ENCODE data around the gene FMNL1.
A peak's percentile ranks its signal among the peaks of the same experiment; 100 is the strongest.
"Not testable (repeated sequence)": the region's sequence is repeated elsewhere in the genome, so short reads cannot be mapped to it uniquely, and the experiment has no call there.

The FMNL1 gene

DNA sequence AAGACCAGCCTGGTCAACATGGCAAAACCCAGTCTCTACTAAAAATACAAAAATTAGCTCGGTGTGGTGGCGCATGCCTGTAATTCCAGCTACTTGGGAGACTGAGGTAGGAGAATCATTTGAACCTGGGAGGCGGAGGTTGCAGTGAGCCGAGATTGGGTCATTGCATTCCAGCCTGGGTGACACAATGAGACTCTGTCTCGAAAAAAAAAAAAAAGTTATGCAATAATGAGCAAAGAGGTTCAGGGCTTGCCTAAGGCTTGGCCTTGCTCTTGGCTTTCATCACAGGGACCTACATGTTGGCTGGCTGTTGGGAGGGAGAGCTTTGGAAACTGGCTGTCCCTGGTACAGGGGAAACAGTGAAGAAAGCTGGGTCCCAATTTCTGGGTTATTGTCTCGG lies 19.8 kb upstream of the FMNL1 start:
- not testable (repeated sequence) for H3K36me3 Mint-ChIP-seq (ENCODE audit: low read depth); H3K4me1 Mint-ChIP-seq (ENCODE audit: low read depth)

DNA sequence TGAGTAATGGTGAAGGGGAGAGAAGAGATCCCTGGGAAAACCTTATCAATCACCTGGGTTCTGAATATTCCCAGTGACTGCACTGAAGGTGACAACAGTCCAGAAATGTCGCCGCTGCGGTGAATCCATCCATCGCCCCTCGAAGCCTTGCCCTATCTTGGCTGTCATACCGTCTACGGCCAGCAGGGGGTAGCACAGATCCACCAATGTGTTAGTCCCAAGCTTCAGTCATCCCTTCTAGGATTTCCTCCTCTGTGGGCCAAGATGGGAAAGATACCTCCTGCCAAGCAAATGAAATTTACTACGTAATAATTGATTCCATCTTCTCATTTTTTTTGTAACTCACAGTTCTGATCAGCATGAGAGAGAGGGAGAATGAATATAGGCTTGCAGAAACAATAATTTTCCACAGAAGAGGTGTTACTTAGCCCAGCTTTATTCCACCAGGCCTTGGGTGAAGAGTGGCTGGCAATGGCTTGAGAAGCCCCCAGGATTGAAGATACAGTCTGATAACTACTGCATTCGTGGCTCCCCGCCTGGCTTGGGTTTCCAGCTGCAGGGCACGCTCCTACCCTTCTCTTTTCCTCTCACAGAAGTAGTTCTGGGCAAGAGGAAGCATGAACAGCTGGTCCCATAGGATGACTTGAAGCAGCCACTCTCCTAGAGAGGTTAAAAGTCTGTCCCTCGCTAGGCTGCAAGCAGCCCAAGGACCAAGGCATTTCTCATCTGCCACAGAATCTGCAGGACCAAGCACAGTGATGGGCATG lies 2.6 kb upstream of the FMNL1 start:
- H3K4me1 Mint-ChIP-seq (ENCODE audit: low read depth) = peaks cover 37% of the 10 kb centered on the region
- H3K4me3 Mint-ChIP-seq = peak overlapping the region; percentile 91
- H3K9me3 Mint-ChIP-seq = no peaks in the 10 kb centered on the region
- H3K27ac Mint-ChIP-seq = peak overlapping the region; percentile 87
- no peaks in the 10 kb centered on the region for H3K27me3 Mint-ChIP-seq
- peaks cover 70% of the 10 kb centered on the region for H3K36me3 Mint-ChIP-seq (ENCODE audit: low read depth)

More for the DNA sequence above, 19.8 kb upstream of the FMNL1 start:
- not testable (repeated sequence) for H3K27ac Mint-ChIP-seq, H3K4me3 Mint-ChIP-seq, H3K9me3 Mint-ChIP-seq, H3K27me3 Mint-ChIP-seq

DNA sequence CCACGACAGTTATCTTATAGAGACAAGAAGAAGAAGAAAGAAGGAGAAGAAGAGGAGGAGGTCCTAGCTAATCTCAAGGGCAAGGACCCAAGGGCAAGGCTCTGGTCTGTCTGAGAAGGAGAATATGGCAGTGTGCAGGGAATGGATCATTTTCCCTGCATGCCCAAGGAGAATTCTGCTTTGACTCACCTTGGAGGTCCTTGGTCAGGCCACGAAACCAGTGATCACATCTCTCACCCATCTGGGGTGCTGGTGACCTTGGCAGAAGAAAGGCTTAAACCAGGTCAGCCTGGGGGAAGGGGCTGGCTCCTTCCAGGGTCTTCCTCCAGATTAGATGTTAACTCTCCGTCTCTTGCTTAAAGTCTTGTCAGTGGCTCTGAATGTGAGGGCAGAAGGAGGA lies 1.6 kb upstream of the FMNL1 start:
- Mint-ChIP-seq H3K9me3 (no peaks in the 10 kb centered on the region), H3K36me3 (ENCODE audit: low read depth) (peaks cover 65% of the 10 kb centered on the region), H3K4me1 (ENCODE audit: low read depth) (peaks cover 44% of the 10 kb centered on the region), H3K27ac (peak overlapping the region; percentile 69), H3K27me3 (no peaks in the 10 kb centered on the region), H3K4me3 (peak overlapping the region; percentile 91)

DNA sequence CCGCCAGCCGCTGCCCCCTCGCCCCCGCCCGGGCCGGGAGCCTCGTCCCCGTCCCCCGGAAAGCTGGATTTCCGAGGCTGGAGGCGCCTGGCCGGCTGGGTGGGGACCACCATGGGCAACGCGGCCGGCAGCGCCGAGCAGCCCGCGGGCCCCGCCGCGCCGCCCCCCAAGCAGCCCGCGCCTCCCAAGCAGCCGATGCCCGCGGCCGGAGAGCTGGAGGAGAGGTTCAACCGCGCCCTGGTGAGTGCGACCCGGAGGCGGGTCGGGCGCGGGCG lies 266 bp downstream of the FMNL1 start:
- H3K4me3 Mint-ChIP-seq = peak overlapping the region; percentile 99
- H3K9me3 Mint-ChIP-seq = no peaks in the 10 kb centered on the region
- peaks cover 57% of the 10 kb centered on the region for H3K36me3 Mint-ChIP-seq (ENCODE audit: low read depth)
- no peak overlapping the region for H3K27ac Mint-ChIP-seq
- H3K27me3 Mint-ChIP-seq = no peaks in the 10 kb centered on the region
- H3K4me1 Mint-ChIP-seq (ENCODE audit: low read depth) = peaks cover 58% of the 10 kb centered on the region

DNA sequence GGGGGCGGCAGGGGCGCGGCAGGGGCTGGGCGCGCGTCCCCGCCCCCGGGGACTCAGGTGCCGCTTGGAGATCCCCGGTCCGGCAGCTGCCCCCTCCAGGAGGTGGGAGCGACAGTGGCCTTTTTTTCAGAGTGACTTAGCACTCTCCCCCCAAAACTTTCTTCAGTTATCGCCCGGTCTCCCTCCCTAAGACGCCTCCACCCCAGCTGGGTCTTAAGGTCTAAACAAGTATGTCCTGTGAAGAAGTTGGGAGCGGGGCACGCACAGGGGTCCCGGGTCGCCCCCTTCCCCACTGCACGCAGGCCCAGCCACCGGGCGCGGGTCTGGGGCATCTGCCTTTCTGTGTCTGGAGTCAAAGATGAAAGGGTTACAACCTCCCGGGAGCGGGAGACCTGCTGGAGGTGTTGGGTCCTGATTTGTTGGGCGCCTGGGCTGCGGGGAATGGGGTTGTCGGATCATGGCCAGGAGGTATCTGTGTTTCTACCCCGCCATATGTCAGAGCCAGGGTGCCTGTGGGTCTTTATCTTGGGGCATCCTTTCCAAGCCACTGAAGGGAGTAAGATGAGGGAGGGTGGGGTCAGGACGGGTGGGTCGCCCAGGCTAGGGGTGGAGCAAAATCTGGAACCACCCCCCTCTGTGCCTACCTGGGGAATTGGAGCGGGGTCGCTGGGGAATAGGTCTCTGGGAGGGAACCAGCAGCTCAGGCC lies 757 bp downstream of the FMNL1 start:
- peak overlapping the region; percentile 99 for H3K4me3 Mint-ChIP-seq
- H3K36me3 Mint-ChIP-seq (ENCODE audit: low read depth) = peaks cover 52% of the 10 kb centered on the region
- no peaks in the 10 kb centered on the region for H3K9me3 Mint-ChIP-seq
- peaks cover 62% of the 10 kb centered on the region for H3K4me1 Mint-ChIP-seq (ENCODE audit: low read depth)
- H3K27ac Mint-ChIP-seq = peak overlapping the region; percentile 98
- no peaks in the 10 kb centered on the region for H3K27me3 Mint-ChIP-seq

DNA sequence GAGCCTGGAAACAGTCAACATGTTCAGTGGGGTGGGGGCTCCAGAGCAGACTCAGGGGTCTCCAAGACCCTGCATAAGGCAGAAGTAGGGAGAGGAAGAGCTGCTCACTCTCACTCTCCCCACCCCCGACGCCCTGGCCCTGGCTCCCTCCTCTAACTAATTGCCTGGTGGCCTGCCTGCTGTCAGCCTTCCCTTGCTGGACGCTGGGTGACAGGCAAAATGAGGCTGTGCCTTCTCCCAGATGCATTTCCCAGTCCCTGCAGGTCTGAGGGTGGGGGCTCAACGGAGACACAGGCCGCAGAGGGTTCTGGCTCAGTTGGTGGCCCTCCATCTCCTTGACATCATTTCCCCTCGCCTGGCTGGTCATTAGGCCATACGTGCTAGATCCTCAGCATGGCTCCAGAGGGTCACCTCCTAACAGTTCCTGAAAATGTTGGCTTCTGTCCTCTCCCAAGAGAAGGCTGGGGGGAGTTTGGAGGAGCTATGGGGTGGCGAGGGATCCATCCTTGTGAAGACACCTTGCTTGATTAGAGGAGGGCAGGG lies 1.4 kb downstream of the FMNL1 start:
- Mint-ChIP-seq H3K36me3 (ENCODE audit: low read depth) (peaks cover 48% of the 10 kb centered on the region), H3K9me3 (no peaks in the 10 kb centered on the region), H3K4me1 (ENCODE audit: low read depth) (peaks cover 68% of the 10 kb centered on the region)

DNA sequence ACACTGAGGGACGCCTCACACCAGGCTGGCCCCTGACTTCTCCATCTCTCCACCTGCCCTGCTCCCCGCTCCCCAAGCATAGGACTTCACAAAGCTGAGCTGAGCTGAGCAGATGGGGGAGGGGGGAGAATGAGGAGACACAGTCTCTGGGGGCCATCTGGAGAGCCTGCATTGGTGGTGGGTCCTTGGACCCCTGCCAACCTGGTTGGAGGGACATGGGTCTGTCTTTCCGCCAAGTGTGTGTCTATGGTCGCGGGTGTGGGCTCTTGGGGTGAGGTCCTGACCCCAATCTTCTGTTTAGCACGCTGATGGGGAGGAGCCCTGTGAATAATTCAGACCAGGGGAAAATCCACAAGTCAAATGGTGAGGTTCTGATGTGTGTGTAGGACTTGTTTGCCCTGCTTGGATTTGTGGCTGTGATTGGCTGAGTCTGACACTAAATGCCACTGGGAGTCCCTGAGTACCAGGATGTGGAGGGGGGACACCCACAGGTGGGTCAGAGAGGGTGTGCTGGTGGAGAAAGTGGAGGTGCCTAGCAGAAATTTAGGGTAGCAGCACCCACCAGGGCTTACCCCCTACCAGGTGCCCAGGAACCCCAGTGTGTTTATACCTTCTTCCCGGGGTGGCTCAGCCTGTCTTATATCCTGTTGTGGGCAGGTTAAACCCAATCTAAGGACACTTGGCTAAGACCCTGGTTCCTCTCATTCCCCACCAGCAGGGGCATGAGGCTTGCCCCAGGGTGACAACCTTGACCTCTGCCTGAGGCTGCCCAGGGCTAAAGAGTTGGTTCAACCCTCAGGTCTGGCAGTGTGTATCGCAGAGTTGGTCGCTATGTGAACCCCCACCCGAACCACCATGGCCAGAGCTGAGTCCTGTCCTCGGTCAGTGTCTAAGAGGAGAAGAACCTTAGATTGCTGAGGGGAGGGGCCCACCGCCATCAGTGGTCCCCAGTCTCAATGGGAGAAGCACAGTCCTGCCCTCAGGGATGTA lies 2.1 kb downstream of the FMNL1 start:
- peak overlapping the region; percentile 98 for H3K27ac Mint-ChIP-seq
- peaks cover 46% of the 10 kb centered on the region for H3K36me3 Mint-ChIP-seq (ENCODE audit: low read depth)
- peaks cover 73% of the 10 kb centered on the region for H3K4me1 Mint-ChIP-seq (ENCODE audit: low read depth)

More for the DNA sequence above, 1.4 kb downstream of the FMNL1 start:
- no peaks in the 10 kb centered on the region for H3K27me3 Mint-ChIP-seq
- peak overlapping the region; percentile 99 for H3K4me3 Mint-ChIP-seq
- H3K27ac Mint-ChIP-seq = peak overlapping the region; percentile 98

DNA sequence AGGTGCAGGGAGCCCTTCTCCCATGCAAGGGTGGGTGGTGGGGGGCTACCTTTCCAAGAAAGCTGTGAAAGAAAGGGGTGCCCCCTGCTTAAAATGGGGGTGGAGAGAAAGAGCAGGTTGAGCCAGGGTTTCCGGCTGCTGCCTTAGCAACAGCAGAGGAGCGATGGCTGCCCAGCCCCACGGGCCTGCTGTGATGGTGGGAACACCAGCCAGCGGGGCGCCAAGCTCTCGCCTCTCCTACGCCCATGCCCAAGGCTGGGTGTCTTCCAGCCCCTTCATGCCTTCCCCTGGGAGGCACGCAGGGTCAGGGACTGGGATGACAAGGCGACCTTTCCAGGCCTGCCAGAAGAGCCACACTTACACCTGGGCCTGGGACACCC lies 3.0 kb downstream of the FMNL1 start:
- no peaks in the 10 kb centered on the region for H3K9me3 Mint-ChIP-seq
- no peaks in the 10 kb centered on the region for H3K27me3 Mint-ChIP-seq
- H3K4me3 Mint-ChIP-seq = peak overlapping the region; percentile 99
- H3K4me1 Mint-ChIP-seq (ENCODE audit: low read depth) = peaks cover 73% of the 10 kb centered on the region
- peaks cover 37% of the 10 kb centered on the region for H3K36me3 Mint-ChIP-seq (ENCODE audit: low read depth)
- H3K27ac Mint-ChIP-seq = peak overlapping the region; percentile 98

More for the DNA sequence above, 2.1 kb downstream of the FMNL1 start:
- Mint-ChIP-seq H3K4me3 (peak overlapping the region; percentile 99), H3K9me3 (no peaks in the 10 kb centered on the region), H3K27me3 (no peaks in the 10 kb centered on the region)

DNA sequence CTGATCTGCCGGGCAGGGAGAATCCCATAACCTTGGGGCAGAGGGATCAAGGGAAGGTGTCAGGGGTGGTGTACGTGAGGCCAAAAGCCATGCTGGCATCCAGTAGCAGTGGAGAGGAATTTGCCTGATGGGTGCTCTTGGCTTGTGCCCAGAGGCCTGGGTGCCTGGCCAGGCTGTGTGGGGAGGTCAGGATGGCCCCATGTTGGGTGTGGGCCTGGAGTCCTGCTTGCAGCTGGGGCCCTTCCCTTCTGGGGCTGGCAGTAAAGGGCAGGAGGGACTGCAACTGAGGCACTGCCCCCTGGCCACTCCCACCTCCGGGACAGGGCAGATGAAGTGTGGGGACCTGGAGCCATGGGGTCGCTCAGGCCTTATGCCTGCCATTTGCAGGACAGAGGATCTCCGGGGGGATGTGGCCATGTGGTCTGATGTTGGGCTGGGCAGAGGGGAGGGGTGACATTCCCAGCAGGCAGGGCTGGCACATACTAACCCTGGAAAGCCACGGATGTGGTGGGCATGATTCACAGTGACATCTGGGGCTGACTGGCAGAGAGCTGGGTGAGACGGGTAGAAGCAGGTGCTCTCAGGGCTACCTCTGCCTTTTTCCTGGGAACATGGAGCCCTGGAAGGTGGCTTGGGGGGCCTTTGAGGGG lies 3.5 kb downstream of the FMNL1 start:
- H3K4me3 Mint-ChIP-seq = peak overlapping the region; percentile 99
- H3K27ac Mint-ChIP-seq = peak overlapping the region; percentile 98
- no peaks in the 10 kb centered on the region for H3K9me3 Mint-ChIP-seq
- H3K27me3 Mint-ChIP-seq = no peaks in the 10 kb centered on the region
- peaks cover 32% of the 10 kb centered on the region for H3K36me3 Mint-ChIP-seq (ENCODE audit: low read depth)
- H3K4me1 Mint-ChIP-seq (ENCODE audit: low read depth) = peaks cover 73% of the 10 kb centered on the region

DNA sequence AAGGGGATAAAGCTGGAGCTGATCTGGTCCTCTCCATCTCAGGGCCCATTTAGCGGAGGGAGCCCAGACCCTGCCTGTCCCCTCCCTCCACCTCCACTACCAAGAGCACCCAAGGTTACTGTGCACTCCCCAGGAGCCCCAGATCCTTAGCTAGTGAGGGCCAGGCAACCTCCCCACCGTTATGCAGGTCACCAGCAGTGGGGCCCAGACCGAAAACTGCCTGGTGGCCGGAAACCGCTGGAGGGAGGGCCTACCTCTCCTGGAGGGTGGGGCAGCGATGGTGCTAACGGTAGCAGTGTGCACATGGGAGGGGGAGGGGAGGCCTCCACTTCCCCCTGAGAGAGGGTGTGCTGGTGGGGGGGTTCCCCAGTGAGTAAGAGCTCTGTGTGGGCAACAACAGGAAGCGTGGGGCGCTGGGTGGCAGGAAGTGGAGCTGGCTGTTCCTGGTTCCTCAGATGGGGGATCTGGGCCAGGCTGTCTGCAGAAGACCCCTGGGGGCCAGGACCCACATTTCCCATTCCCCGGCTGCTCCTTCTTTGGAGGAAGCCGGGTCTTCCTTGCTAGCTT lies 4.4 kb downstream of the FMNL1 start:
- H3K36me3 Mint-ChIP-seq (ENCODE audit: low read depth) = peaks cover 25% of the 10 kb centered on the region
- peak overlapping the region; percentile 99 for H3K4me3 Mint-ChIP-seq
- peaks cover 77% of the 10 kb centered on the region for H3K4me1 Mint-ChIP-seq (ENCODE audit: low read depth)
- no peaks in the 10 kb centered on the region for H3K27me3 Mint-ChIP-seq
- no peaks in the 10 kb centered on the region for H3K9me3 Mint-ChIP-seq
- H3K27ac Mint-ChIP-seq = peak overlapping the region; percentile 98

DNA sequence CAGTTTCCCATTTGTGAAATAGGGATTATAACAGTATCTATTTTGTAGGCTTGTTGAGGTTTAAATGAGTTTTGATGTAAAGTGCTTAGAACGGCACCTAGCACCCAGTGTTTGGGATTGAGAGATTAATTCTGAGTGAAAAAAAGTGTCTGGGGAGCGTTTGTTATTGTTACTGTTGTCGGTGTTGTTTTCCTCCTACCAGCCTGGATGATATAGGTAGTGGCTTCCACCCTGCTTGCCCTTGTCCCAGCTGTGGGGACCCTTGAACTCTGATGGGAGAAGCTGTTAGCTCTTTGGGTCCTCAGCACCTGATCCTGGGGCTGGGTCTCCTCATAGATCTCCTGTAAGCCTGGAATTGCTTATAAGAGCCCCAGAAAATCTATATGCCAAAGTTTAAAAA lies 4.9 kb downstream of the FMNL1 start:
- Mint-ChIP-seq H3K4me1 (ENCODE audit: low read depth) (peaks cover 83% of the 10 kb centered on the region), H3K36me3 (ENCODE audit: low read depth) (peaks cover 30% of the 10 kb centered on the region), H3K4me3 (peak overlapping the region; percentile 99), H3K27ac (peak overlapping the region; percentile 98), H3K27me3 (no peaks in the 10 kb centered on the region), H3K9me3 (no peaks in the 10 kb centered on the region)

DNA sequence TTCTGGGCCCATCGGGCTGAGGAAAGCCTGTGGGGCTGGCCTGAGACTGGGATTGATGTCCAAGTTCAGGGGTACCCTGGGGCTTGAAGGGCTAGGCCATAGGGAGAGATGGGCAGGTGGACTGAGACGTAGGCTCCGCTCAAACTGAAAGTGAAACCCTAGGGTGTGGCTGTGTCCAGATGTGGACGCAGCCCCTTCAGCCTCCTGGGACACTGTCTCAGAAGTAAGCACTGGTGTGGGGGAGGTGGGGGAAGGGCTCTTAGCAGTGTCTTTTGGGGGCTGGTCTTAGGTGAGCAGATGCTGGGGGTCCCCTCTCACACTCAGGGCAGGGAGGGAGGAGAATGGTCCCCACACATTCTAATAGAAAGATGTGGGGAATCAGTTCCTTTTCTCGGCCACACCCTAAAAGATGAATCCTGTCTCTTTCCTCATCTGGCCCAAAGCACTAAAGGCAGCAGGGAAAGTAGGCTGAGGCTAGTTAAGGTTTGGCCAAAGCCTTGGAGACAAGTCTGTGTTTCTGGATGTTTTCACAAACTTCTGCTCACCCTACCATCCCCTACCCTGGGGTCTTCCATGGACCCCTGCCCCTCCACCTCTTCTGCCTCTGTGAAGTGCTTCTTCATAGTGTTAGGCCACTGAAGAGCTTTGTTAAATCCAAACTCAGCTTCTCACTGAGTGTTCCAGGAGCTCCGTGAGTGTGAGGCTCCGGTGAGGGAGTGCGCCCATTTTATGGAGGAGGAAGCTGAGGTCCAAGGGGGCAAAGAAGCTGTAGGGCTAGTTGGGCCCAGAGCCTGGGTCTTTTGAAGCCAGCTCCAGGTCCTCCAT lies 5.6 kb downstream of the FMNL1 start:
- H3K9me3 Mint-ChIP-seq = no peaks in the 10 kb centered on the region
- H3K36me3 Mint-ChIP-seq (ENCODE audit: low read depth) = peaks cover 38% of the 10 kb centered on the region
- H3K4me3 Mint-ChIP-seq = peak overlapping the region; percentile 99
- no peaks in the 10 kb centered on the region for H3K27me3 Mint-ChIP-seq
- peak overlapping the region; percentile 98 for H3K27ac Mint-ChIP-seq
- peaks cover 90% of the 10 kb centered on the region for H3K4me1 Mint-ChIP-seq (ENCODE audit: low read depth)

DNA sequence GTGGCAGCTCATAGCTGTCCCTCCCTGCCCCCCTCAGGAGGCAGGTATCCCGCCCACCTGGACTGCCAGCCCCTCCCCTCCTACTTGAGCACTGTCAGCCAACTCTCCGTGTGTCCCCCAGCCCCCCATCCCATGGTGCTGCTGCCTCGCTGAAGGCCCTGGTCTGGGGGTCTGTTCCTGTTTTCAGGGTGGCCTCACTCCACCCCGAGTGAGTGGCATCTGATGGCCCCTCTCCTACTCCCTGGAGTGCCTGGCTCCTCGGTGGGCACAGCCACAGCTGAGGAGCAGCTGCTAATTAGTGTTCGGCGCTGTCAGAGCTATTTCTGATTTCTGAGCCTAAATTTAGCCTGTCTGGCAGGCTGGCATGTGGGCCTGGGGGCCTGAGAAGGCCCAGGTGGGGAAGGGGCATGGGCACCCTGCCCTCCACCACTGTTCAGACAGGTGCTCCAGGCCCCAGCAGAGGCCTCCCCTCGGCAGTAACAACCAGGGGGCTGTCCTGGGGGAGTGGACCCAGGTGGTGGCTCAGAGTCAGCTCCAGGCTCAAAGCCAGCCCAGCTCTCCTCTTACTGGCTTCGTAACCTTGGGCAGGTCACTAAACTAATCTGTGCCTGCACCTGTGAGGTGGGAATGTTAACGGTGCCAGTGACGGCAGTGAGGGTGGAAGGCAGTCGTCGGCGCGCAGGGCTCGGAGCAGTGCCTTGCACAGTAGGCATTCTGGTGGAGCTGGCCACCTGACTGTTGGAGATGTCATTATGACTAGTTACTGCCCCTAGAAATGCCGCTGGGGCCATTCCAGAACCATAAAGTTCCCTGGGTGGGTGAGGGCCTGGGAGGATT lies 6.5 kb downstream of the FMNL1 start:
- H3K4me1 Mint-ChIP-seq (ENCODE audit: low read depth) = peaks cover 98% of the 10 kb centered on the region

More for the DNA sequence above, 6.5 kb downstream of the FMNL1 start:
- Mint-ChIP-seq H3K27ac (peak overlapping the region; percentile 98), H3K27me3 (no peaks in the 10 kb centered on the region), H3K9me3 (no peaks in the 10 kb centered on the region), H3K4me3 (peak overlapping the region; percentile 99), H3K36me3 (ENCODE audit: low read depth) (peaks cover 39% of the 10 kb centered on the region)

Measured in stimulated activated naive CD8-positive, alpha-beta T cell treated with anti-CD3 and anti-CD28 coated beads, Interleukin-15, Interleukin-2, amounts not matched to agents 100 ng/mL and 50 ng/mL, for 24 hours (primary cell).